SK-N-SH treated with all-trans-retinoic acid at 6 μM for 48 hours (cell line): Measurements from ENCODE around the gene RNF112.

Experiments
- ATAC-seq: fragments of 200-7000 bp; cut with Tn5 transposase; 3 replicates; pipeline ENCODE4 v1.9.1; 2020; ENCODE audit warnings: mild to moderate bottlenecking, moderate library complexity
- ARNTL ChIP-seq: fragments of 450-650 bp; formaldehyde crosslinking; IDR thresholded peaks from 2 replicates; pipeline ENCODE4 v1.5.0; 2020; ENCODE audit warnings: low read depth, mild to moderate bottlenecking, moderate library complexity, borderline replicate concordance
- BACH2 ChIP-seq: fragments of 250-450 bp; sonication (Bioruptor Pico); IDR thresholded peaks from 2 replicates; pipeline ENCODE4 v1.9.0; 2021; ENCODE audit warnings: mild to moderate bottlenecking, borderline replicate concordance
- CREB5 ChIP-seq: fragments of 250-450 bp; sonication (Bioruptor Pico); IDR thresholded peaks from 2 replicates; pipeline ENCODE4 v1.5.1; 2020; ENCODE audit warnings: low read depth, mild to moderate bottlenecking, moderate library complexity
- CSDC2 ChIP-seq: fragments of 250-450 bp; sonication (Bioruptor Pico); IDR thresholded peaks from 2 replicates; pipeline ENCODE4 v1.5.0; 2020; ENCODE audit warnings: mild to moderate bottlenecking, moderate library complexity
- CSRNP3 ChIP-seq: fragments of 250-450 bp; sonication (Bioruptor Pico); IDR thresholded peaks from 2 replicates; pipeline ENCODE4 v1.5.1; 2021; ENCODE audit warnings: mild to moderate bottlenecking, moderate library complexity
- ESRRG ChIP-seq: fragments of 250-450 bp; sonication (Bioruptor Pico); IDR thresholded peaks from 2 replicates; pipeline ENCODE4 v1.6.1; 2021; ENCODE audit warnings: mild to moderate bottlenecking
- ISL1 ChIP-seq: fragments of 250-450 bp; sonication (Bioruptor Pico); IDR thresholded peaks from 2 replicates; pipeline ENCODE4 v2.1.2; 2022; ENCODE audit warnings: mild to moderate bottlenecking, moderate library complexity
- OSR1 ChIP-seq: fragments of 250-450 bp; sonication (Bioruptor Pico); IDR thresholded peaks from 2 replicates; pipeline ENCODE4 v1.8.0; 2022; ENCODE audit warnings: moderate library complexity, mild to moderate bottlenecking, inconsistent platforms
- PATZ1 ChIP-seq: fragments of 250-450 bp; sonication (Bioruptor Pico); IDR thresholded peaks from 2 replicates; pipeline ENCODE4 v1.8.0; 2020; ENCODE audit warnings: mild to moderate bottlenecking, moderate library complexity, borderline replicate concordance
- POU6F1 ChIP-seq: fragments of 250-450 bp; sonication (Bioruptor Pico); IDR thresholded peaks from 2 replicates; pipeline ENCODE4 v1.8.0; 2021; ENCODE audit warnings: low read depth, mild to moderate bottlenecking, moderate library complexity, borderline replicate concordance
- PPARA ChIP-seq: fragments of 250-450 bp; sonication (Bioruptor Pico); IDR thresholded peaks from 2 replicates; pipeline ENCODE4 v1.5.0; 2020; ENCODE audit warnings: mild to moderate bottlenecking, borderline replicate concordance
- SNAI2 ChIP-seq: fragments of 250-450 bp; sonication (Bioruptor Pico); IDR thresholded peaks from 2 replicates; pipeline ENCODE4 v1.5.0; 2020; ENCODE audit warnings: mild to moderate bottlenecking, moderate library complexity
- TCF4 ChIP-seq: fragments of 250-450 bp; sonication (Bioruptor Pico); IDR thresholded peaks from 2 replicates; pipeline ENCODE4 v1.8.0; 2021; ENCODE audit warnings: mild to moderate bottlenecking, moderate library complexity, borderline replicate concordance
- TOX ChIP-seq: fragments of 250-450 bp; sonication (Bioruptor Pico); IDR thresholded peaks from 2 replicates; pipeline ENCODE4 v1.8.0; 2021; ENCODE audit warnings: mild to moderate bottlenecking, moderate library complexity, borderline replicate concordance
- TSHZ2 ChIP-seq: fragments of 250-450 bp; sonication (Bioruptor Pico); IDR thresholded peaks from 2 replicates; pipeline ENCODE4 v1.5.0; 2020; ENCODE audit warnings: mild to moderate bottlenecking, moderate library complexity
- ZFP3 ChIP-seq: fragments of 250-450 bp; sonication (Bioruptor Pico); IDR thresholded peaks from 2 replicates; pipeline ENCODE4 v1.5.0; 2020; ENCODE audit warnings: mild to moderate bottlenecking, moderate library complexity
- ZFP30 ChIP-seq: fragments of 450-650 bp; formaldehyde crosslinking; IDR thresholded peaks from 2 replicates; pipeline ENCODE4 v1.5.0; 2022; ENCODE audit warnings: mild to moderate bottlenecking, moderate library complexity
- ZNF565 ChIP-seq: fragments of 450-650 bp; formaldehyde crosslinking; conservative IDR thresholded peaks from 2 replicates; pipeline ENCODE4 v1.5.0; 2020; ENCODE audit warnings: low read depth, mild to moderate bottlenecking, moderate library complexity
- ZNF70 ChIP-seq: fragments of 450-650 bp; formaldehyde crosslinking; IDR thresholded peaks from 2 replicates; pipeline ENCODE4 v1.5.0; 2020; ENCODE audit warnings: mild to moderate bottlenecking, moderate library complexity
- ZNF8 ChIP-seq: fragments of 450-650 bp; formaldehyde crosslinking; IDR thresholded peaks from 2 replicates; pipeline ENCODE4 v1.5.0; 2020; ENCODE audit warnings: mild to moderate bottlenecking, moderate library complexity

RNF112 gene

GRCh38 chr17:19381361-19381740, 29.7 kb upstream of the RNF112 start:
- ATAC-seq: no peak
- no peak for TF ChIP-seq POU6F1 (CRISPR knock-in tag)
- no peak for TF ChIP-seq ZFP3
- TF ChIP-seq ZFP30 (CRISPR knock-in tag): no peak
- no peak for TF ChIP-seq ZNF8 (CRISPR knock-in tag)
- no peak for TF ChIP-seq PPARA (CRISPR knock-in tag)
- no peak for TF ChIP-seq ARNTL
- no peak for TF ChIP-seq TCF4 (CRISPR knock-in tag)
- TF ChIP-seq ZNF70: no peak
- TF ChIP-seq, all 23 proteins: peak for 0

- no peak for TF ChIP-seq TOX
- no peak for TF ChIP-seq TSHZ2
- ATAC-seq: no peak
These were observed 29.1 kb upstream of the RNF112 start for GRCh38 chr17:19381741-19382444.

- no peak for ATAC-seq
These were observed 28.2 kb upstream of the RNF112 start for GRCh38 chr17:19382531-19383444.

More at GRCh38 chr17:19382531-19383444, 28.2 kb upstream of the RNF112 start:
- TF ChIP-seq PPARA (CRISPR knock-in tag) (no peak), BACH2 (CRISPR knock-in tag) (no peak), TOX (no peak), CREB5 (no peak), ZNF565 (no peak), PATZ1 (no peak), CSRNP3 (CRISPR knock-in tag) (no peak), CSDC2 (no peak), TCF4 (CRISPR knock-in tag) (no peak), ISL1 (no peak), ESRRG (CRISPR knock-in tag) (no peak), SNAI2 (CRISPR knock-in tag) (no peak), OSR1 (CRISPR knock-in tag) (no peak), ZNF8 (CRISPR knock-in tag) (no peak), ZFP3 (no peak), ZNF70 (no peak)
